ENCODE data around the gene PDCD6IP. TPM values are rescaled to one million over a fixed set of nuclear protein-coding genes. Genes with fewer than 3 reads are reported as not detected.
A peak's percentile ranks its signal among the peaks of the same experiment; 100 is the strongest.

PDCD6IP gene
- total and polyA plus RNA-seq, 2 of the 13 experiments (the other 11 are each of a cell fraction or from before 2014, with no cell fraction given): 62.5 to 85.6 TPM

- TF ChIP-seq BCL3 (CRISPR knock-in tag; IDR thresholded peaks at IDR 0.05): peak; percentile 89; the same call in 1 of the 2 replicates
- TF ChIP-seq THAP9 (CRISPR knock-in tag; IDR thresholded peaks at IDR 0.05; ENCODE audit: borderline replicate concordance): peak; percentile 86; the same call in 1 of the 2 replicates
- peak; percentile 71; the same call in 1 of the 2 replicates for TF ChIP-seq HIVEP1 (CRISPR knock-in tag; IDR thresholded peaks at IDR 0.05)
- peak; percentile 95 for TF ChIP-seq ZNF891 (CRISPR knock-in tag; IDR thresholded peaks at IDR 0.05)
- TF ChIP-seq ESRRA (CRISPR knock-in tag; IDR thresholded peaks at IDR 0.05; ENCODE audit: low read depth): peak; percentile 37
- peak; percentile 94 for TF ChIP-seq FOXC1 (CRISPR knock-in tag; IDR thresholded peaks at IDR 0.05; ENCODE audit: borderline replicate concordance)
- TF ChIP-seq FOXJ3 (CRISPR knock-in tag; IDR thresholded peaks at IDR 0.05; ENCODE audit: borderline replicate concordance): 0 out of 2 replicates have a peak, but pooled peaks have one; percentile 77
- no peak for TF ChIP-seq NFIB (CRISPR knock-in tag; IDR thresholded peaks at IDR 0.05; ENCODE audit: borderline replicate concordance)
- no peak for TF ChIP-seq CHD4 (IDR thresholded peaks at IDR 0.05; ENCODE audit: borderline replicate concordance, low read length)
- no peak for TF ChIP-seq TCF7 (IDR thresholded peaks at IDR 0.05; ENCODE audit: low read depth)
- TF ChIP-seq NFYC (CRISPR knock-in tag; IDR thresholded peaks at IDR 0.05): no peak; the same call in 1 of the 2 replicates
- TF ChIP-seq DR1 (CRISPR knock-in tag; IDR thresholded peaks at IDR 0.05): peak; percentile 28; the same call in 1 of the 2 replicates
- TF ChIP-seq ZNF329 (CRISPR knock-in tag; IDR thresholded peaks at IDR 0.05; ENCODE audit: low read depth): no peak
- TF ChIP-seq ZNF788 (CRISPR knock-in tag; IDR thresholded peaks at IDR 0.05; ENCODE audit: borderline replicate concordance): peak; percentile 95
- TF ChIP-seq ZNF746 (CRISPR knock-in tag; IDR thresholded peaks at IDR 0.05): peak; percentile 62; the same call in 1 of the 2 replicates
- TF ChIP-seq ARID4A (CRISPR knock-in tag; IDR thresholded peaks at IDR 0.05; ENCODE audit: borderline replicate concordance): peak; percentile 98
- no peak for TF ChIP-seq ZNF121 (CRISPR knock-in tag; IDR thresholded peaks at IDR 0.05)
- 0 out of 2 replicates have a peak, but pooled peaks have one; percentile 21 for TF ChIP-seq ZFP1 (CRISPR knock-in tag; IDR thresholded peaks at IDR 0.05)
Measured at GRCh38 chr3:33798418-33799201, at the start of gene PDCD6IP (continued).
